Measurements from ENCODE around the gene ARG2.

Gene ARG2

DNA sequence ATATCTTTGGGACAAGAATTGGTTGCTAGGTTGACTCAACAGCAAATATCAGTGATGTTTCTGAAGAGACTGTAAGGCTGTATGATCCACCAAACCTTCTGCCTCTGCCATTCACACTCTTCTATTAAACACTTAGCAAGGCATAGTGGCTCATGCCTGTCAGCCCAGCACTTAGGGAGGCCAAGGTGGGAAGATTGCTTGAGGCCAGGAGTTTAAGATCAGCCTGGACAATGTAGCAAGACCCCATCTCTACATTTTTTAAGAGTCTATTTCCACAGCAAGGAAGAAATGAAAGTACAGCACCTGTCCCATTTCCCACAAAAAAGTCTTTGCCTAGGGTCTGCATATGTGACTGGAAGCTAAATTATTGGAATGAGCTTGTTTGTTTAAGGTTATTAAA, 7.8 kb downstream of the ARG2 start:
- H3K4me1 ChIP-seq (ENCODE audit: insufficient read depth, insufficient read length): no peaks in the 10 kb centered on the region
- H3K9ac ChIP-seq (ENCODE audit: insufficient read length, low read depth): no peak overlapping the region
- H3K9me3 ChIP-seq (ENCODE audit: insufficient read depth, low read length): peaks cover 12% of the 10 kb centered on the region; the same call in 1 of the 2 replicates
- no peak for DNase-seq (ENCODE audit: low read depth, low spot score)
- TF ChIP-seq SUZ12 (IDR thresholded peaks at IDR 0.05; ENCODE audit: extremely low read depth, insufficient read depth, insufficient read length): no peak
- TF ChIP-seq ZNF274 (IDR thresholded peaks at IDR 0.05; ENCODE audit: low read depth, low read length): no peak
- TF ChIP-seq YY1 (IDR thresholded peaks at IDR 0.05; ENCODE audit: insufficient read depth, insufficient read length): no peak
- H3K4me3 ChIP-seq (ENCODE audit: insufficient read length, low read depth): no peak overlapping the region
- H3K36me3 ChIP-seq (ENCODE audit: insufficient read depth, insufficient read length, low read length): peaks cover 8% of the 10 kb centered on the region
- H3K27me3 ChIP-seq (ENCODE audit: insufficient read depth, insufficient read length): no peaks in the 10 kb centered on the region

DNA sequence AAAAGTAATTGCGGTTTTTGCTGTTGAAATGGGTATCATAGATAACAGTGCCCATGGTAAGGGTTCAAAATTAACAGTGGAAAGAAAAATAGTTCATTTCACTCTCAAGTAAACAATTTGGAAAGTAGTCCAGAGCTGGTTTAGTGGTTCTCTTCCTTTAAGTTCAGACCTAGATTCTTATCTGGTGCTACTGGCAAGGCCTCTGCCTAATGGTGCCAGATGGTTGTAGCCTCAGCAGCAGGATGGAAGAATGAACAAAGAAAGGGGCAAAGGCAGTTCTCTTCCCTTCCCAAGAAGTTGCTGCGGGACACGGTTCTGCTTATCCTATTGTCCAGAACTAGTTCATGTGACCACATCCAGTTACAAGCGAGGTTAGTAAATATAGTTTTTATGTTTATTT, 10.5 kb downstream of the ARG2 start:
- no peak for DNase-seq (ENCODE audit: low read depth, low spot score)
- no peak for TF ChIP-seq SUZ12 (IDR thresholded peaks at IDR 0.05; ENCODE audit: extremely low read depth, insufficient read depth, insufficient read length)
- no peak for TF ChIP-seq YY1 (IDR thresholded peaks at IDR 0.05; ENCODE audit: insufficient read depth, insufficient read length)
- no peak for TF ChIP-seq ZNF274 (IDR thresholded peaks at IDR 0.05; ENCODE audit: low read depth, low read length)
- peaks cover 5% of the 10 kb centered on the region for H3K36me3 ChIP-seq (ENCODE audit: insufficient read depth, insufficient read length, low read length)

DNA sequence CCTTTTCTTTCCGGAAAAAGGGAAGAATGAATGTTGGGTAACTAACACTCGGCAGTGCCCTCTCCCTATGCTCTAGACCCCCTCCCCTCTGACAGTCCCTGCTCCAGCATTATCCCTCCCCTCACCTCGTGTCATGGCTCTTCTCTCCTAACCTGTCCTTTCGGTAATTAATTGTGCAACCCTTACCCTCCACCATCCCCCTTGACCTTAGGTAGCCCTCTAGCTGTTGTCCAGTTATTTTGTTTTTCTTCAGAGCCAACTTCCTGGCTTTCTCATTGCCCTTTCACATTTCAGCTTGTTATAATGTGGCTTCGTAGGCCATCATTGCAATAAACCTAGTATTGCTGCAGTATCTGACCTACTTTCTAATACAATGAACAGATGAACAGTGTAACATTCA, 11.2 kb downstream of the ARG2 start:
- no peak overlapping the region for H3K9ac ChIP-seq (ENCODE audit: insufficient read length, low read depth)
- no peaks in the 10 kb centered on the region for H3K9me3 ChIP-seq (ENCODE audit: insufficient read depth, low read length)
- no peaks in the 10 kb centered on the region for H3K27me3 ChIP-seq (ENCODE audit: insufficient read depth, insufficient read length)
- DNase-seq (ENCODE audit: low read depth, low spot score): no peak
- no peaks in the 10 kb centered on the region for H3K4me1 ChIP-seq (ENCODE audit: insufficient read depth, insufficient read length)
- TF ChIP-seq ZNF274 (IDR thresholded peaks at IDR 0.05; ENCODE audit: low read depth, low read length) (no peak), YY1 (IDR thresholded peaks at IDR 0.05; ENCODE audit: insufficient read depth, insufficient read length) (no peak), SUZ12 (IDR thresholded peaks at IDR 0.05; ENCODE audit: extremely low read depth, insufficient read depth, insufficient read length) (no peak)
- H3K4me3 ChIP-seq (ENCODE audit: insufficient read length, low read depth): no peak overlapping the region
- peaks cover 5% of the 10 kb centered on the region for H3K36me3 ChIP-seq (ENCODE audit: insufficient read depth, insufficient read length, low read length)

More for the DNA sequence above, 10.5 kb downstream of the ARG2 start:
- Histone ChIP-seq H3K9ac (ENCODE audit: insufficient read length, low read depth) (no peak overlapping the region), H3K4me1 (ENCODE audit: insufficient read depth, insufficient read length) (no peaks in the 10 kb centered on the region), H3K9me3 (ENCODE audit: insufficient read depth, low read length) (peaks cover under 1% of the 10 kb centered on the region; the same call in 1 of the 2 replicates), H3K27me3 (ENCODE audit: insufficient read depth, insufficient read length) (no peaks in the 10 kb centered on the region), H3K4me3 (ENCODE audit: insufficient read length, low read depth) (no peak overlapping the region)

DNA sequence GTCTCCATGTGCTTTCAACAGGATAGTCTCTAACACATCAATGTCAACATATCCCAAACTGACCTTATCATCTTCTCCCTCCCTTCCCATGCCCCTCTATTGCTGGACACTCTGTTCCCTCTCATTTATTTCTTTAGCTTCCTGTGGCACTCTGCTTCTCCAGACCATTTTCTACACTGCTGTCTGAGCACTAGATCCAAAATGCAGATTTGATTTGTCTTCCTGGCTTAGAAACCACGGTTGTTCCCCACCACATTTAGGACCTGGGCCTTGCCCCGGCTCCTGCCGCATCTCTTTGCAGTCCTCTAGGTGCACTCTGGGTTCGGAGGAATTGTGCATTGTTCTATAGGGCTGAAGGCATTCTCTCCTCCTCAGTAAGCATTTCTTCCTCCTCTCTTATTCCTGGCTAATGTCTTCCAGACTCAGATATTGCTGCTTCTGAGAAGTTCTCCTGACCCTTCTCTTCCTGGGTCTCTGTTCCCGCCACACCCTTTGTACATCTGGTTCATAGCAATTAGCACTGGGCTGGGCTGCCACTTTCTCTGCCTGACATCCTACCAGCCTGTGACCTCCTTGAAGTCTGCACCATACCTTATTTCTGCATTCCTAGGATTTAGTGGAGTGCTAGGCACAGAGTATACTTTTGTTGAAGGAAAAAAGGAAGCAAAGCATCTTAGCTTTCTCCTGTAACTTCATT, 13.9 kb downstream of the ARG2 start:
- H3K36me3 ChIP-seq (ENCODE audit: insufficient read depth, insufficient read length, low read length): peaks cover 5% of the 10 kb centered on the region
- H3K9ac ChIP-seq (ENCODE audit: insufficient read length, low read depth): no peak overlapping the region
- H3K27me3 ChIP-seq (ENCODE audit: insufficient read depth, insufficient read length): no peaks in the 10 kb centered on the region
- H3K4me1 ChIP-seq (ENCODE audit: insufficient read depth, insufficient read length): no peaks in the 10 kb centered on the region
- H3K9me3 ChIP-seq (ENCODE audit: insufficient read depth, low read length): no peaks in the 10 kb centered on the region
- DNase-seq (ENCODE audit: low read depth, low spot score): no peak
- no peak for TF ChIP-seq YY1 (IDR thresholded peaks at IDR 0.05; ENCODE audit: insufficient read depth, insufficient read length)
- no peak overlapping the region for H3K4me3 ChIP-seq (ENCODE audit: insufficient read length, low read depth)

DNA sequence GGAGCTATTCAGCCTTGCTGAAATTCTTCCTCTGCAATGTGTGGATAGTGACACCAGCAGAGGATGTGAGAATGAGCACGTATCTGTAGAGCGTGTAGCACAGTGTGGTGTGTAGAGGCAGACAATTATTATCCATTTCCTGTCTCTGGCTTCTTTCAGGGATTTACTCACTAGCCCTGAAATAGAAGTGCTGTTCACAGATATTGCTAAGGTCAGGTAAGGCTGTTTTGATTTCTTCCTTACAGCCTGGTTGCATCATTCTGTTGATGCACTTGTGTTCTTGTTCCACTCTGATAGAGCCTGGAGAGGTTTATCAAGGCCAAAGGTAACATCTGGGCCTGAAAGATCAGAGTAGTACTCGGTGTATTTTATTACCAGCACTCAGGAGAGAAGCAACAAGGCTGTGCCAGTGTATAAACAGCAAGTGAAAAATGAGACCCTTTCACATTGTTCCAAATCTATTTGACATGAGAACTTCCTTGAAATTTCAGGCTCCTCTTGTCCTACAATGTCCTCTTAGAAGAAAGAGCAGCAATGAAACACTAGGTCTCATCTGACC, 16.7 kb downstream of the ARG2 start:
- Histone ChIP-seq H3K9me3 (ENCODE audit: insufficient read depth, low read length) (no peaks in the 10 kb centered on the region), H3K27me3 (ENCODE audit: insufficient read depth, insufficient read length) (no peaks in the 10 kb centered on the region), H3K36me3 (ENCODE audit: insufficient read depth, insufficient read length, low read length) (peaks cover 5% of the 10 kb centered on the region), H3K4me1 (ENCODE audit: insufficient read depth, insufficient read length) (no peaks in the 10 kb centered on the region), H3K9ac (ENCODE audit: insufficient read length, low read depth) (no peak overlapping the region), H3K4me3 (ENCODE audit: insufficient read length, low read depth) (no peak overlapping the region)
- DNase-seq (ENCODE audit: low read depth, low spot score): no peak
- TF ChIP-seq YY1 (IDR thresholded peaks at IDR 0.05; ENCODE audit: insufficient read depth, insufficient read length) (no peak), ZNF274 (IDR thresholded peaks at IDR 0.05; ENCODE audit: low read depth, low read length) (no peak), SUZ12 (IDR thresholded peaks at IDR 0.05; ENCODE audit: extremely low read depth, insufficient read depth, insufficient read length) (no peak)

DNA sequence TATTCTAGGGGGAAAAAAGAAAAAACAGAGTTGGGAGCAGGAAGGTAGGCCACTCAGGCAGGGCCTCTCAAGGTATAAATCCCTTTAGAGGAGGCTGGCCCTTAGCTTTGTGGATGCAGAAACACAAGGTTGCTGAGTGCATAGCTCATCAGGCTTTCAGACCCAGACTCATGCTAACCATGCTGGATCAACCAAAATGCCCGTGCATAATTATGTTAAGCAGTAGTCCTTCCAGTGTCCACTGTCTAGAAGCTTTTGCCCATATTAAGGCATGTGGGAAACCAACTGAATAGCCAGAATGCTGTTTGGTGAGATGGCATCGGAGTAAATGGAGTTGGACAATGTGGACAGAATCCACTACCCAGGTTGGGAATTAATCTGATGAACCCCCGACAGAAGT, 18.9 kb downstream of the ARG2 start:
- Histone ChIP-seq H3K4me3 (ENCODE audit: insufficient read length, low read depth) (no peak overlapping the region), H3K9me3 (ENCODE audit: insufficient read depth, low read length) (no peaks in the 10 kb centered on the region)
- no peak for DNase-seq (ENCODE audit: low read depth, low spot score)

DNA sequence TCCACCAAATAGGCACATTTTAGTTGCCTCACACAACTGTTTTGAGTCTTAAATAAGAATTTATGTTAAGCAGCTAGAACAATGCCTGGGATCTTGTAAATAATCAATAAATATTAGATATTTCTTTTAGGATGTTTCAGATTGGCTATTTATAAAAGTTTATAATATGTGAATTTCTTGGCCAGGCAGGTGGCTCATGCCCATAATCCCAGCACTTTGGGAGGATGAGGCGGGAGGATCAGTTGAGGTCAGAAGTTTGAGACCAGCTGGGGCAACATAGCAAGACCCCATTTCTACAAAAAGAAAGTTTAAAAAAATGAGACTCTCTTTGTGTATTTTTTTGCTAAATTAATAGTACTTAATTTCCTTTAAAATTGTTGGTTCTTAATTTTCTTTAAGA, 21.8 kb downstream of the ARG2 start:
- no peak for TF ChIP-seq YY1 (IDR thresholded peaks at IDR 0.05; ENCODE audit: insufficient read depth, insufficient read length)
- no peak for TF ChIP-seq SUZ12 (IDR thresholded peaks at IDR 0.05; ENCODE audit: extremely low read depth, insufficient read depth, insufficient read length)
- no peak for TF ChIP-seq ZNF274 (IDR thresholded peaks at IDR 0.05; ENCODE audit: low read depth, low read length)
- H3K9ac ChIP-seq (ENCODE audit: insufficient read length, low read depth): no peak overlapping the region
- H3K4me3 ChIP-seq (ENCODE audit: insufficient read length, low read depth): no peak overlapping the region
- H3K27me3 ChIP-seq (ENCODE audit: insufficient read depth, insufficient read length): no peaks in the 10 kb centered on the region
- DNase-seq (ENCODE audit: low read depth, low spot score): no peak
- H3K9me3 ChIP-seq (ENCODE audit: insufficient read depth, low read length): no peaks in the 10 kb centered on the region
- no peaks in the 10 kb centered on the region for H3K4me1 ChIP-seq (ENCODE audit: insufficient read depth, insufficient read length)
- H3K36me3 ChIP-seq (ENCODE audit: insufficient read depth, insufficient read length, low read length): peaks cover 24% of the 10 kb centered on the region

More for the DNA sequence above, 18.9 kb downstream of the ARG2 start:
- no peaks in the 10 kb centered on the region for H3K4me1 ChIP-seq (ENCODE audit: insufficient read depth, insufficient read length)
- peaks cover 8% of the 10 kb centered on the region for H3K36me3 ChIP-seq (ENCODE audit: insufficient read depth, insufficient read length, low read length)
- H3K9ac ChIP-seq (ENCODE audit: insufficient read length, low read depth): no peak overlapping the region
- H3K27me3 ChIP-seq (ENCODE audit: insufficient read depth, insufficient read length): no peaks in the 10 kb centered on the region
- TF ChIP-seq SUZ12 (IDR thresholded peaks at IDR 0.05; ENCODE audit: extremely low read depth, insufficient read depth, insufficient read length) (no peak), ZNF274 (IDR thresholded peaks at IDR 0.05; ENCODE audit: low read depth, low read length) (no peak), YY1 (IDR thresholded peaks at IDR 0.05; ENCODE audit: insufficient read depth, insufficient read length) (no peak)

Measured in NT2/D1 (cell line).